OCI-LY3 (cell line): ENCODE data around the gene PAXIP1.
A peak's percentile ranks its signal among the peaks of the same experiment; 100 is the strongest.

Experiments used
- H2AFZ ChIP-seq: fragments of 200-600, 300-600 bp; shearing (Covaris generic); 2 replicates; pipeline ENCODE4 v1.6.0; 2014; ENCODE audit warnings: antibody characterized with exemption, low read depth, low read length
- H3K27ac ChIP-seq: fragments of 200-600, 300-600 bp; sonication (generic); 2 replicates; pipeline ENCODE4 v1.5.1; 2014; ENCODE audit warnings: mild to moderate bottlenecking, low read length, moderate library complexity, mixed read lengths
- H3K27me3 ChIP-seq: fragments of 200-600, 300-600 bp; sonication (generic); 2 replicates; pipeline ENCODE4 v1.6.1; 2014; ENCODE audit warnings: low read depth, low read length, mixed read lengths
- H3K36me3 ChIP-seq: fragments of 200-600, 300-600 bp; sonication (generic); replicated peaks from 2 replicates; pipeline ENCODE3; 2014; ENCODE audit warnings: low read depth, low read length, mixed read lengths
- H3K4me1 ChIP-seq: fragments of 300-600, 200-600 bp; sonication (generic); 2 replicates; pipeline ENCODE4 v1.6.1; 2014; ENCODE audit warnings: low read length, mixed read lengths
- H3K4me2 ChIP-seq: fragments of 200-600, 300-600 bp; sonication (generic); 2 replicates; pipeline ENCODE4 v1.6.1; 2014; ENCODE audit warnings: low read length, mixed read lengths
- H3K4me3 ChIP-seq: fragments of 300-600, 200-600 bp; sonication (generic); 2 replicates; pipeline ENCODE4 v1.5.1; 2014; ENCODE audit warnings: antibody characterized with exemption, mild to moderate bottlenecking, low read length, moderate library complexity
- H3K79me2 ChIP-seq: fragments of 300-600, 200-600 bp; shearing (Covaris generic); 2 replicates; pipeline ENCODE4 v1.6.1; 2014; ENCODE audit warnings: mild to moderate bottlenecking, low read length, mixed read lengths
- H3K9ac ChIP-seq: fragments of 300-600, 200-600 bp; shearing (Covaris generic); 2 replicates; pipeline ENCODE4 v1.6.0; 2014; ENCODE audit warnings: mild to moderate bottlenecking, low read length, moderate library complexity
- H3K9me3 ChIP-seq: fragments of 200-600, 300-600 bp; shearing (Covaris generic); 2 replicates; pipeline ENCODE4 v1.6.1; 2014; ENCODE audit warnings: low read length, mixed read lengths; ENCODE audit not compliant: insufficient read depth
- H4K20me1 ChIP-seq: fragments of 200-600, 300-600 bp; sonication (generic); 2 replicates; pipeline ENCODE4 v1.6.1; 2016; ENCODE audit warnings: low read length, mixed read lengths; ENCODE audit not compliant: insufficient read depth
- EZH2phosphoT487 ChIP-seq: fragments of 200-600 bp; shearing (Covaris generic); IDR thresholded peaks from 2 replicates; pipeline ENCODE4 v1.6.1; 2018; ENCODE audit warnings: antibody characterized with exemption, mixed run types, low read depth
- TF ChIP-seq, protein P1 (sequence below): fragments of 200-600, 300-600 bp; sonication (generic); IDR thresholded peaks from 2 replicates; pipeline ENCODE4 v1.5.1; 2014; ENCODE audit warnings: antibody characterized with exemption, low read length, low read depth

PAXIP1 gene

GRCh38 chr7:155003092-155003375 lies at the start of gene PAXIP1:
PAXIP1 (minus strand) TSS chr7:155003124; CDS start chr7:155002929, 195 bp downstream.
- Histone ChIP-seq H4K20me1 (peaks cover 24% of the 10 kb centered on the region), H3K27me3 (no peaks in the 10 kb centered on the region), H3K27ac (peak within 1 kb of the TSS; percentile 92), H3K79me2 (peaks cover 66% of the 10 kb centered on the region), H2AFZ (no peak within 1 kb of the TSS; the same call in 1 of the 2 replicates), H3K4me2 (peak within 1 kb of the TSS; percentile 97), H3K9ac (peak within 1 kb of the TSS; percentile 98), H3K36me3 (peaks cover 46% of the 10 kb centered on the region), H3K4me3 (peak within 1 kb of the TSS; percentile 94), H3K9me3 (no peaks in the 10 kb centered on the region), H3K4me1 (peaks cover 25% of the 10 kb centered on the region)
- TF ChIP-seq, protein P1, sequence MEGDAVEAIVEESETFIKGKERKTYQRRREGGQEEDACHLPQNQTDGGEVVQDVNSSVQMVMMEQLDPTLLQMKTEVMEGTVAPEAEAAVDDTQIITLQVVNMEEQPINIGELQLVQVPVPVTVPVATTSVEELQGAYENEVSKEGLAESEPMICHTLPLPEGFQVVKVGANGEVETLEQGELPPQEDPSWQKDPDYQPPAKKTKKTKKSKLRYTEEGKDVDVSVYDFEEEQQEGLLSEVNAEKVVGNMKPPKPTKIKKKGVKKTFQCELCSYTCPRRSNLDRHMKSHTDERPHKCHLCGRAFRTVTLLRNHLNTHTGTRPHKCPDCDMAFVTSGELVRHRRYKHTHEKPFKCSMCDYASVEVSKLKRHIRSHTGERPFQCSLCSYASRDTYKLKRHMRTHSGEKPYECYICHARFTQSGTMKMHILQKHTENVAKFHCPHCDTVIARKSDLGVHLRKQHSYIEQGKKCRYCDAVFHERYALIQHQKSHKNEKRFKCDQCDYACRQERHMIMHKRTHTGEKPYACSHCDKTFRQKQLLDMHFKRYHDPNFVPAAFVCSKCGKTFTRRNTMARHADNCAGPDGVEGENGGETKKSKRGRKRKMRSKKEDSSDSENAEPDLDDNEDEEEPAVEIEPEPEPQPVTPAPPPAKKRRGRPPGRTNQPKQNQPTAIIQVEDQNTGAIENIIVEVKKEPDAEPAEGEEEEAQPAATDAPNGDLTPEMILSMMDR = no peak

DNA sequence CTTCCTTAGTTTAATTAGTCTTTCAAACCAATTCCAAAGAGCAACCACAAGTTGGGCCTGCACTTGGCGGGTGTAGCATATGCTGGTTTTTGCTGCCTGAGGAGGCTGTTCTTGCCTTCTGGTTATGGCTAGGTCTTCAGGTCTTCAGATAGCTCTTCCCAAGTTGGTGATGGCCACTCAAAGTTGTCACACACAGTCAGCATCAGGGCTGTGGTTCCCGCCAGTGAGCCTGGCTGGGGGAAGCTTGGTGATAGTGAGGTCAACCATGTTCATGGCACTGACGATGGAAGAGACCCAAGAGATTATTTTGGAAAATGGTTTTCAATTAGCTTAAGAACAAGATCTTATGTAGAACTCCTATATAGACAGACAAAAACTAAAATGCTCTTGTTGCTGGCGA lies 48.4 kb upstream of the PAXIP1 start:
- TF ChIP-seq EZH2phosphoT487 = no peak
- TF ChIP-seq, protein P1 = no peak
- H3K4me1 ChIP-seq = no peaks in the 10 kb centered on the region
- H3K27me3 ChIP-seq = 0 out of 2 replicates have a peak, but pooled peaks cover 2% of the 10 kb centered on the region
- H3K4me2 ChIP-seq = no peak overlapping the region
- H3K79me2 ChIP-seq = no peaks in the 10 kb centered on the region
- no peaks in the 10 kb centered on the region for H3K36me3 ChIP-seq
- no peaks in the 10 kb centered on the region for H4K20me1 ChIP-seq
- H3K4me3 ChIP-seq = no peak overlapping the region
- H3K9ac ChIP-seq = no peak overlapping the region
- H3K27ac ChIP-seq = no peak overlapping the region
- no peaks in the 10 kb centered on the region for H3K9me3 ChIP-seq
- no peak overlapping the region for H2AFZ ChIP-seq

DNA sequence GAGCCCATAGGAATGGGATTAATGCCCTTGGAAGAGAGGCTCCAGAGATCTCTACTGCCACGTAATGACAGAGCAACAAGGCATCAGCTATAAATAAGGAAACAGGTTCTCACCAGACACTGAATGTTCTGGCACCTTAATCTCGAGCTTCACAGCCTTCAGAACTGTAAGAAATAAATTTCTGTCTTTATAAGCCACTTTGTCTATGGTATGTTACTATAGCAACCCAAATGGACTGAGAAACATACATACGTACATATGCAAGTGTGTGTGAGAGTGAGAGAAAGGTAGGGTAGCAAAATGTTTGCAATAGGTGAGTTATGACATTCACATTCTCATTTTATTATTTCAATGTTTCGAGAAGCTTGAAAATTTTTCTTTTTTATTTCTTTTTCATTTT lies 45.1 kb upstream of the PAXIP1 start:
- no peak overlapping the region for H2AFZ ChIP-seq
- no peak overlapping the region for H3K4me3 ChIP-seq
- no peaks in the 10 kb centered on the region for H3K27me3 ChIP-seq
- H3K9ac ChIP-seq = no peak overlapping the region
- H3K27ac ChIP-seq = no peak overlapping the region
- TF ChIP-seq, protein P1 = no peak
- TF ChIP-seq EZH2phosphoT487 = no peak
- no peaks in the 10 kb centered on the region for H3K9me3 ChIP-seq
- no peaks in the 10 kb centered on the region for H3K36me3 ChIP-seq
- no peak overlapping the region for H3K4me2 ChIP-seq
- no peaks in the 10 kb centered on the region for H3K4me1 ChIP-seq
- H4K20me1 ChIP-seq = no peaks in the 10 kb centered on the region
- H3K79me2 ChIP-seq = no peaks in the 10 kb centered on the region

GRCh38 chr7:155043756-155044155 lies 40.8 kb upstream of the PAXIP1 start:
- H3K4me2 ChIP-seq = no peak overlapping the region
- H3K79me2 ChIP-seq = no peaks in the 10 kb centered on the region
- H3K9ac ChIP-seq = no peak overlapping the region
- H3K27ac ChIP-seq = no peak overlapping the region
- H3K9me3 ChIP-seq = no peaks in the 10 kb centered on the region
- H3K27me3 ChIP-seq = no peaks in the 10 kb centered on the region; the same call in 1 of the 2 replicates
- H3K4me1 ChIP-seq = peaks cover 2% of the 10 kb centered on the region; the same call in 1 of the 2 replicates
- no peak for TF ChIP-seq EZH2phosphoT487
- TF ChIP-seq, protein P1 = no peak
- no peak overlapping the region for H3K4me3 ChIP-seq
- no peak overlapping the region for H2AFZ ChIP-seq
- no peaks in the 10 kb centered on the region for H4K20me1 ChIP-seq
- no peaks in the 10 kb centered on the region for H3K36me3 ChIP-seq
